Neural progenitor cell (in vitro differentiated cells): Measurements from ENCODE around the gene CHPF2.
A peak's percentile ranks its signal among the peaks of the same experiment; 100 is the strongest.

Source experiments
- EZH2 ChIP-seq: fragments of 200-600 bp; sonication (generic); IDR thresholded peaks from 2 replicates; pipeline ENCODE4 v1.6.1; 2017; ENCODE audit warnings: antibody characterized with exemption, mild to moderate bottlenecking, moderate library complexity
- EZH2phosphoT487 ChIP-seq: fragments of 200-600 bp; sonication (generic); IDR thresholded peaks from 2 replicates; pipeline ENCODE4 v1.6.1; 2017; ENCODE audit warnings: antibody characterized with exemption
- TF ChIP-seq, protein P1 (sequence below): fragments of 200-600 bp; sonication (generic); IDR thresholded peaks from 2 replicates; pipeline ENCODE4 v1.5.1; 2017; ENCODE audit warnings: antibody characterized with exemption, mild to moderate bottlenecking

DNA sequence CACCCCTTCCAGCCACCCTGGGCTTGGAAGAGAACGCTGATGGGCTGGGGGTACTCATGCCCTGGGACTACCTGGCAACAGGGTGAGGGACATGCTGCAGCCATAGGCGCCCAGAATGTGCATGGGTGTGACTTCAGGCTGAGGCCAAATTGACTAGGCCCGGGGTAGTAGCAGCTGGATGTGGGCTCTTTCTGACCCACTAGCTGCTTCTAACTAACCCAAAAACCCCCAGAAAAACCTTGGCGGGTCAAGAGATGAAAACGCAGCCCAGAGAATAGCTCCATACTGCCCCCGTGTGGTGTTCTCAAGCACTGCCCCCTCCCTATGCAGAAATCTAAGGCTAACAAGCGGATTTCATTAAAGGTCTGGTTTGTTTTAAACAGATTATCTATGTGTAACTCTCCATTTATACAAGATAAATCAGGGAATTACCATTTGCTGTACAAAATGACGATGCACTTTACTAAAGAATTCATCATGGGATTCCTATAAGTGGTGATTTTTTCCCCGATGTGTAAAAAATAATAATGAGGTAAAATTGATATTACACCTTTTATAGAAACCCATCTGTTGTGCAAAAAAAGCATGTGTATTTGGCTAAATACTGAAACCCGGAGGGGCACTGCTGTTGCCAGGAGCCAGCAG, 12.0 kb downstream of the CHPF2 start:
- TF ChIP-seq, protein P1, sequence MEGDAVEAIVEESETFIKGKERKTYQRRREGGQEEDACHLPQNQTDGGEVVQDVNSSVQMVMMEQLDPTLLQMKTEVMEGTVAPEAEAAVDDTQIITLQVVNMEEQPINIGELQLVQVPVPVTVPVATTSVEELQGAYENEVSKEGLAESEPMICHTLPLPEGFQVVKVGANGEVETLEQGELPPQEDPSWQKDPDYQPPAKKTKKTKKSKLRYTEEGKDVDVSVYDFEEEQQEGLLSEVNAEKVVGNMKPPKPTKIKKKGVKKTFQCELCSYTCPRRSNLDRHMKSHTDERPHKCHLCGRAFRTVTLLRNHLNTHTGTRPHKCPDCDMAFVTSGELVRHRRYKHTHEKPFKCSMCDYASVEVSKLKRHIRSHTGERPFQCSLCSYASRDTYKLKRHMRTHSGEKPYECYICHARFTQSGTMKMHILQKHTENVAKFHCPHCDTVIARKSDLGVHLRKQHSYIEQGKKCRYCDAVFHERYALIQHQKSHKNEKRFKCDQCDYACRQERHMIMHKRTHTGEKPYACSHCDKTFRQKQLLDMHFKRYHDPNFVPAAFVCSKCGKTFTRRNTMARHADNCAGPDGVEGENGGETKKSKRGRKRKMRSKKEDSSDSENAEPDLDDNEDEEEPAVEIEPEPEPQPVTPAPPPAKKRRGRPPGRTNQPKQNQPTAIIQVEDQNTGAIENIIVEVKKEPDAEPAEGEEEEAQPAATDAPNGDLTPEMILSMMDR: peak; percentile 91
- TF ChIP-seq EZH2: no peak
- no peak for TF ChIP-seq EZH2phosphoT487
